HG02943 (cell line): ENCODE results near the gene KL.

Source experiments
- ATAC-seq: cut with Tn5 transposase; IDR thresholded peaks from one replicate; pipeline ENCODE4 v1.9.1; 2021; ENCODE audit warnings: mild to moderate bottlenecking, low read depth, moderate library complexity; ENCODE audit not compliant: unreplicated experiment

KL gene

DNA sequence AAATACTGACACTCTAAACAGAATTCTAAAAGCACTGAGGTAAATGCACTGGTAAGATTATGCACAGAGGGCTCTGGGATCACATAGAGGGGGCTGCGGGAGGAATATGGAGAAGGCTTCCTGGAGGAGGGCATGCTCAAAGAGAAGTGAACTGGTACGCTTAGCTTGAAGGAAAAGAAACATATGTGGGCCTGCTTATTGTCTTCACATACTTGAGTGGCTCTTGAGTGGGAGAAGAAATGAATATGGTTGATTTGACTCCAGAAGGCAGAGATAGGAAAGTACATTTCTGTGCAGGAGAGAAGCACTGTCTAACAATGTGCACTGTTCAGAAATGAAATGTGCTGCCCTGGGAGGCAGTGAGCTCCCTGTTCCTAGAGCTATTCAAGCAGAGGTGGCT, 91.1 kb downstream of the KL start:
- no peak for ATAC-seq

DNA sequence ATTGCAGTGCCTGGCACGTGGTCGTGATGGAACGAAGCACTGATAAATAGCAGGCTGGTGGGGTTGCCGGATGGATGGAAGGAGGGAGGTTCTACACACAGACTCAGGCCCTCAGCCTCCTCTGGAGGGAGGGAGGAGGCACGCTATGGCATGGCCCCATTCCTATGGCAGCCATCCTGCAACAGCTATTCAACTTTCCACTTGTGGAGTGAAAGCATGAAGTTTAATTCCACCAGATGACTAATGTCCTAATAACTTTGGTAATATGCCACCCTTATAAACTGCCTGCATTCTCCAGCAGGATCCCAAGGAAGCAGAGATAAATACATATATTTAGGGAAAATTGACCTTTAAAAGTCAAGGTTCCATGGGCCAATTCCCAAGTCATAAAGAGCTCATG, 92.4 kb downstream of the KL start:
- no peak for ATAC-seq

DNA sequence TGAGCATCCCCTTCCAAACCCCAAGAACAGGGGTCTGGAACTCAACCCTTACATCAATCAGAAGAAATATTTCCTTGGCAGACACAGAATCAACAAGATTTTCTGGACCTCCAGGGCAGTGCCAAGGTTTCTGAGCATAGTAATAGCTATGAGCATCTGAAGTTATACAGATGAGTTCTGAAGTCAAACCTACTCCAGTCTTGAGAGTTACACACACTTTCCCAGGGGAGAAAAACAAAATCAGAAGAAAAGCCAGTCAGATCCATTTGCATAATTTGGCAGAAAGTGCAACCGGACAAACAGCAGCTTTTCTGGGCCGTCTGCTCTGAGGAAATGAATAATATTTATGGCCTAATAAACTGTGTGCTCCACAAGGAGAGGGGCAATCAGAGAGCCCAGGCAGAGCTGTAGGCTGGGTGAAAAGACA, 93.1 kb downstream of the KL start:
- no peak for ATAC-seq

DNA sequence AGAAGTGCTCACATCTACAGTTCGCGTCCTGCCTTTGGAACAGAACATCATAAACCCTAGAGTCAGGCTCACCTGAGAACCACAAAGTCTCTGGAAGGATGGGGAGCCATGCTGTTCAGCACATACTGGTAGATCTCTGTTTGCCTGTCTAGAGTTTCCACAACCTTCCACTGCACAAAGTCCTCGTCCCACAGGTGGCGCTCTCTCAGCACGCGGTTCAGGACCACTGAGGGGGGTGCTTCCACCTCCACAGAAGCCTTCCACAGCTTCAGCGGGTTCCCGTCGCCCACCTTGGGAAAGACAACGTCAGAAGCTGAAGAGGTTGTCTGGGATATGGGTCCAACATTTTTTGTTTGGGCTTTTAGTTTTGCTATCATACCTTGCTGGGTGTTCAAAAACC, 93.6 kb downstream of the KL start:
- no peak for ATAC-seq

DNA sequence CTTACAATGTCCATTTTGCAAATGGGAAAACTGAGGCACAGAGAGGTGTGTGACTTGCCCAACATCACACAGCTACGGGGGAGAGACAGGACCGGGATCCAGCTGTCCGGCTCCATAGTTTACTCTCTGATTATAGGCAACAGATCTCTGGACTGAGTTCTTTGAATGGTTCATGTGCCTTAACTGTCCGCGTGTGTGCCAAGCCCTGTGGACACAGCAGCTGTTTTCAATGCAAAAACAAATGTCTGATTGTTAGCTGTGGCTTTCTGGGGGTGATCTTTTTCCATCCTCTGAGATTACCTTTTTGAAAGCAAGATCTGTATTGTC, 94.1 kb downstream of the KL start:
- ATAC-seq, result no peak

DNA sequence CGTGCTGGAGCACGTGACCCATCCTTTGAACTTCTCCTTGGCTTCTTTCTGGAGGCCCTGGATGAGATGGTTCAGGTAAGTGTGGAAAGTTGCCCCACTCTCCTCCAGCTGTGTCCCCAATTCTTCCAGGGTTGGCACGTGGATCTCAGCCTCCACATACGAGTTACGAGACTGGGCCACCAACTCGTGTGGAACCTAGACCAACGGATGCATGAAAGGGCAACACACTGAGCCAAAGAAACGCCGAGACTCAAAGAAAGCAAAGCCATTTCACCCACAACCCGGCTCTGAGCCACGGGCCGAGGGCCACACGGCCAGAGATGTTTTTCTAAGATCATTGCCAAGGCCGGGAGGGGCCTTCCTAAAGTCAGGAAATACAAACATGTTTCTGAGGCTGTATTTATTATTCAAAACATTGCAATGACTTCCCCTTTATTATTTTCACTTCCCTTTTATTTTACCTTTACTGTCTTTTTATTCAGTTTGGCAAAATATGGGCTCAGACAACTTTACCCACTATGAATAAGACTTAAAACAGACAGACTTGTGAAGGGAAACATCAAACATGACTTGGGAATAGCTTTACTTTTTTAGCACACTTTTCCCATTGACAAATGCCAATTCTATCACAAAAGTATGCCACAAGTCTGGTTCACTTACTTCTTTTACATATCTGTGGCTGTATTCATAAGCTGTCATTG, 94.6 kb downstream of the KL start:
- ATAC-seq, result no peak

DNA sequence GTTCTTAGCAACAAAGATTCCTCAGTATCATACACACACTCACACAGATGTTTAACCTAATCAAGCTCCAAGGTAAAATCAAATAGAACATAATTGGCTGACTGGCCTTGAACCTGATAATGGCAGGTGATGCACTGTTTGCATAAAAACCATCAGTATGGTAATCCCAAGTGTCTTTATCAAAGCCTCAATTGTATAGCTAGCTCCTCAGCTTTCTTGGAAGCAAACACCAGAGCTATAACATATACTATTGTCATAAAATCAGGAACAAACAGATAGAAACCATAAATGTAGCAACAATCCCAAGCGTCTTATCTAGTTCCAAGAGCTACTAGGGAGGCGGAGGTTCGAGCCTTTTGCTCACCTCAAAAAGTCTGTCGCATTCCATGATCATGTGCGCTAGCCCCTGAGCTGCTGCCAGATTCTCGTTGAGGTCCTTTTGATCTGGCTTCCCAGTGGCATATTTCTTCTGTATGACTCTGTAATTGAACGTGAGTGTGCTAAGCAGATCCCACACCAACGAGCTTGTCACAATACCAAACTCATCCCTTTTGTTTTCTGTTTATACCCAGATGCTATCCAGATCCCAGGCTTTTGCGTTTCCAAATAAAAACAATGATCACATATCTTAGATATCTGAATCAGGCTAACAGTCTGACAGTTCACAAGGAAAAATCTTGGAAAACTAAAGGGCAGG, 95.3 kb downstream of the KL start:
- ATAC-seq, result no peak

DNA sequence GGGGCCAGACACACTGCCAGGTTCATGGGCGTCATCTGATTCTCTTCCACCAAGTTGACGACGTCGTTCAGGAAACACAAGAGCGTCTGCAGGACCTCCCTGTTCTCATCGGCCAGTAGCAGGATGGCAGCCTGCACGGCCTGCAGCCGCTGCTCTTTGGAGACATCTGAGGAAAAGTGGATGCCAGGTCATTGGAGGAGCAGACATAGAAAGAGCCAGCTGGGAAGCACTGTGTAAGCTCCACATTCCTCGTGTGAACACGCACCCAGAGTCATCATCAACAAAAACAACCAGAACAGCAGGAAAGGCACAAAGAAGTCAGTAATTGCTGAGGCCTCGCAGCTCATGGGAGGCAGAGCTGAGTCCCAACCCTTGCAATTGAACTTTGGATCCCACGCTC, 96.5 kb downstream of the KL start:
- no peak for ATAC-seq

DNA sequence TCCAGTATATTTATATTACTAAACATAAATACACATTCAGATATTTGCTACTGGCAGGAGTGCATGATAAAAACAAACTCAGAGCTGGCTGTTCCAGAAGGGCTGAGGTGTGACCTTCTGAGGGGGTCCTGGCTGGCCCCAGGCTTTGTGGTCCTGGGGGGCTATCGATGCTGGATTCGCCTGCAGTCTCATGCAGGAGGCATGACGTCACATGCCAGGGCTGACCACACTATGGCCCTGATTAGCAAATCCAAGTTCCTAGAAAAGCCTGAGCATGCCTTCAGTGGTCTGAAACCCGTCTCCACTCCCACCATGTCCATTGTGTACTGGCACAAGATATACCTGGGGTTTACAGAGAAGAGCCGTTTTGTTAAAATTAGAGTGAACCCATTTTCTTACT, 97.9 kb downstream of the KL start:
- ATAC-seq, result no peak

DNA sequence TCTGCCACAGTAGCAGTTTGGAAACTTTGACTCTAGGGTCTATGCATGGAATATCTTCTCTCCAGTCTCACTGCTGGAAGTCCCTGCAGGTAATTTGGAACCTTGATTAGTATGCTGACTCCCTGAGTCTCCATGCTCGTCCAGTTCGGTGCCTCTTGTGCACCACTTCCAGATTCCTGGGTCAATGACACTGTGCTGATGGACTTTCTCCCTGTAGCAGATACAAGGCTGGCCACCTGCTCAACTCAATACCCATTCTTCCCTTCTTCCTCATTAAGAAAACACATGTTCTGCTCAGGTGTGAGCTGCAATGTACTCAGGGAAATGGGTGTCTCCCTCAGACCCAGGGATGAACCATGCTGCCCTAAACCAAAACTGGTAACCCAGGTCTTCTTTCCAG, 99.1 kb downstream of the KL start:
- no peak for ATAC-seq
